ENCODE measurements around the gene EXOC4.

GRCh38 chr7:133975130-133975529, 722.3 kb downstream of the EXOC4 start:
- TF ChIP-seq, protein P1, sequence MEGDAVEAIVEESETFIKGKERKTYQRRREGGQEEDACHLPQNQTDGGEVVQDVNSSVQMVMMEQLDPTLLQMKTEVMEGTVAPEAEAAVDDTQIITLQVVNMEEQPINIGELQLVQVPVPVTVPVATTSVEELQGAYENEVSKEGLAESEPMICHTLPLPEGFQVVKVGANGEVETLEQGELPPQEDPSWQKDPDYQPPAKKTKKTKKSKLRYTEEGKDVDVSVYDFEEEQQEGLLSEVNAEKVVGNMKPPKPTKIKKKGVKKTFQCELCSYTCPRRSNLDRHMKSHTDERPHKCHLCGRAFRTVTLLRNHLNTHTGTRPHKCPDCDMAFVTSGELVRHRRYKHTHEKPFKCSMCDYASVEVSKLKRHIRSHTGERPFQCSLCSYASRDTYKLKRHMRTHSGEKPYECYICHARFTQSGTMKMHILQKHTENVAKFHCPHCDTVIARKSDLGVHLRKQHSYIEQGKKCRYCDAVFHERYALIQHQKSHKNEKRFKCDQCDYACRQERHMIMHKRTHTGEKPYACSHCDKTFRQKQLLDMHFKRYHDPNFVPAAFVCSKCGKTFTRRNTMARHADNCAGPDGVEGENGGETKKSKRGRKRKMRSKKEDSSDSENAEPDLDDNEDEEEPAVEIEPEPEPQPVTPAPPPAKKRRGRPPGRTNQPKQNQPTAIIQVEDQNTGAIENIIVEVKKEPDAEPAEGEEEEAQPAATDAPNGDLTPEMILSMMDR (IDR thresholded peaks at IDR 0.05), result no peak
- TF ChIP-seq POLR2AphosphoS5 (IDR thresholded peaks at IDR 0.05) (no peak), POLR2A (IDR thresholded peaks at IDR 0.05) (no peak)

Measured in sigmoid colon (tissue), 4 donors.